HG02981 (cell line): ENCODE data around the gene ZNF786.
"Not testable (repeated sequence)": the region's sequence is repeated elsewhere in the genome, so short reads cannot be mapped to it uniquely, and the experiment has no call there.

Source experiments
- ATAC-seq: cut with Tn5 transposase; IDR thresholded peaks from one replicate; pipeline ENCODE4 v1.9.1; 2021; ENCODE audit warnings: mild to moderate bottlenecking, moderate library complexity; ENCODE audit not compliant: unreplicated experiment

The ZNF786 gene

GRCh38 chr7:149031353-149031910 is 59.1 kb downstream of the ZNF786 start:
- ATAC-seq, result no peak

- not testable (repeated sequence) for ATAC-seq
Measured at GRCh38 chr7:149030439-149030838, 60.1 kb downstream of the ZNF786 start.

- ATAC-seq, result peak; percentile 90
Measured at GRCh38 chr7:149028346-149029109, 62.0 kb downstream of the ZNF786 start, which contains the start of gene PDIA4. Gene PDIA4 (minus strand): TSS chr7:149028505. CDS start chr7:149028408, 97 bp downstream.

GRCh38 chr7:149027611-149028345 is 62.7 kb downstream of the ZNF786 start:
- no peak for ATAC-seq

GRCh38 chr7:149027055-149027454 is 63.5 kb downstream of the ZNF786 start:
- no peak for ATAC-seq

GRCh38 chr7:149023662-149024061 is 66.9 kb downstream of the ZNF786 start:
- ATAC-seq, result no peak

- no peak for ATAC-seq
Measured at GRCh38 chr7:149022756-149023360, 67.7 kb downstream of the ZNF786 start.

GRCh38 chr7:149021725-149022062 is 68.8 kb downstream of the ZNF786 start:
- ATAC-seq, result no peak

- ATAC-seq, result no peak
Measured at GRCh38 chr7:149020483-149020882, 70.0 kb downstream of the ZNF786 start.
